Colonic mucosa (tissue), 4 donors: ENCODE measurements around the gene SPAG16. TPM values are rescaled to one million over a fixed set of nuclear protein-coding genes. Genes with fewer than 3 reads are reported as not detected.

ENCODE experiments used
- DNase-seq: peaks from one replicate; pipeline ENCODE4 v3.0.0-alpha.2; 2020
- H3K27ac ChIP-seq: fragments of 200-600 bp; one replicate; pipeline ENCODE4 v1.8.0; 2021
- H3K27me3 ChIP-seq: fragments of 200-600 bp; one replicate; pipeline ENCODE4 v1.8.0; 2021
- H3K36me3 ChIP-seq: fragments of 200-600 bp; one replicate; pipeline ENCODE4 v1.8.0; 2021
- H3K4me1 ChIP-seq: fragments of 200-600 bp; one replicate; pipeline ENCODE4 v1.8.0; 2021; ENCODE audit warnings: mild to moderate bottlenecking
- H3K4me3 ChIP-seq: fragments of 200-600 bp; one replicate; pipeline ENCODE4 v1.8.0; 2021
- H3K9ac ChIP-seq, 2 donors: one replicate each; pipeline ENCODE4 v1.7.0; 2013; ENCODE audit warnings: control low read depth in 2 of 2, low read depth in 2 of 2, low read length in 2 of 2
- H3K9me3 ChIP-seq: fragments of 200-600 bp; one replicate; pipeline ENCODE4 v1.8.0; 2021
- CTCF ChIP-seq: fragments of 200-600 bp; IDR thresholded peaks from one replicate; pipeline ENCODE4 v1.8.0; 2022; ENCODE audit warnings: antibody characterized with exemption, mild to moderate bottlenecking
- intact Hi-C: fragments of 100-400 bp; cut with DNase I; formaldehyde crosslinking; loops from one replicate; pipeline ENCODE4 v1.14.1; 2022
- total RNA-seq, 2 donors: library from RNA; stranded (reverse); fragmentation: NEBNext Ultra II Directional in 1 of 2; extraction: Animal tissue kit (Norgen Biotek cat#: 25700) in 1 of 2; gene quantifications; one replicate each; pipeline ENCODE4 v1.2.1, GENCODE V29; 2021
- donor health status: healthy.
- donor health status: DM: no; HTN: no; CAD: no.
- donor health status: DM: no; HTN: no; CAD: no.

Gene SPAG16
- total RNA-seq, 2 donors from 2014 or later = 18.6 to 25.5 TPM

- H3K9ac ChIP-seq = no peak overlapping the region
- no peaks in the 10 kb centered on the region for H3K36me3 ChIP-seq
- intact Hi-C loops = no loop called here
- no peaks in the 10 kb centered on the region for H3K27me3 ChIP-seq
- no peak for TF ChIP-seq CTCF
- no peak overlapping the region for H3K27ac ChIP-seq
- no peak overlapping the region for H3K4me3 ChIP-seq
- H3K4me1 ChIP-seq = no peaks in the 10 kb centered on the region
- no peak for DNase-seq
- H3K9me3 ChIP-seq = no peaks in the 10 kb centered on the region
Observed at GRCh38 chr2:214169281-214169680, 885.0 kb downstream of the SPAG16 start.

GRCh38 chr2:214169736-214170135 lies 885.5 kb downstream of the SPAG16 start:
- H3K27me3 ChIP-seq = no peaks in the 10 kb centered on the region
- H3K4me3 ChIP-seq = no peak overlapping the region
- H3K27ac ChIP-seq = no peak overlapping the region
- no peak for DNase-seq
- no peak overlapping the region for H3K9ac ChIP-seq
- intact Hi-C loops = no loop called here
- no peak for TF ChIP-seq CTCF
- no peaks in the 10 kb centered on the region for H3K9me3 ChIP-seq
- no peaks in the 10 kb centered on the region for H3K4me1 ChIP-seq
- no peaks in the 10 kb centered on the region for H3K36me3 ChIP-seq

- no peak overlapping the region for H3K27ac ChIP-seq
- no peak overlapping the region for H3K4me3 ChIP-seq
- no peak overlapping the region for H3K9ac ChIP-seq
- H3K4me1 ChIP-seq = no peaks in the 10 kb centered on the region
- intact Hi-C loops = no loop called here
- no peaks in the 10 kb centered on the region for H3K36me3 ChIP-seq
- H3K27me3 ChIP-seq = no peaks in the 10 kb centered on the region
- no peaks in the 10 kb centered on the region for H3K9me3 ChIP-seq
- DNase-seq = no peak
- TF ChIP-seq CTCF = no peak
Observed at GRCh38 chr2:214174563-214174962, 890.3 kb downstream of the SPAG16 start.

GRCh38 chr2:214180071-214180470 lies 895.8 kb downstream of the SPAG16 start:
- H3K36me3 ChIP-seq = no peaks in the 10 kb centered on the region
- no peaks in the 10 kb centered on the region for H3K4me1 ChIP-seq
- no peaks in the 10 kb centered on the region for H3K9me3 ChIP-seq
- no peak for DNase-seq
- intact Hi-C loops = no loop called here
- no peak overlapping the region for H3K4me3 ChIP-seq
- no peak for TF ChIP-seq CTCF
- H3K9ac ChIP-seq = no peak overlapping the region
- no peaks in the 10 kb centered on the region for H3K27me3 ChIP-seq
- no peak overlapping the region for H3K27ac ChIP-seq

- no peak overlapping the region for H3K9ac ChIP-seq
- H3K4me3 ChIP-seq = no peak overlapping the region
- no peaks in the 10 kb centered on the region for H3K27me3 ChIP-seq
- no peaks in the 10 kb centered on the region for H3K9me3 ChIP-seq
- no peak for TF ChIP-seq CTCF
- DNase-seq = no peak
- no peak overlapping the region for H3K27ac ChIP-seq
- intact Hi-C loops = no loop called here
- H3K4me1 ChIP-seq = no peaks in the 10 kb centered on the region
- H3K36me3 ChIP-seq = no peaks in the 10 kb centered on the region
Observed at GRCh38 chr2:214180686-214181085, 896.4 kb downstream of the SPAG16 start.

- no peak for DNase-seq
- Histone ChIP-seq H3K36me3 (no peaks in the 10 kb centered on the region), H3K27me3 (no peaks in the 10 kb centered on the region), H3K4me1 (no peaks in the 10 kb centered on the region), H3K9me3 (no peaks in the 10 kb centered on the region), H3K27ac (no peak overlapping the region), H3K9ac (no peak overlapping the region), H3K4me3 (no peak overlapping the region)
- TF ChIP-seq CTCF = no peak
- intact Hi-C loops = no loop called here
Observed at GRCh38 chr2:214184461-214184860, 900.2 kb downstream of the SPAG16 start.
